Measurements from ENCODE around the gene HID1. TPM values are rescaled to one million over a fixed set of nuclear protein-coding genes. Genes with fewer than 3 reads are reported as not detected.
A peak's percentile ranks its signal among the peaks of the same experiment; 100 is the strongest.

Gene HID1
- total RNA-seq, 1 donor from 2014 or later, result 3.5 TPM

- Histone ChIP-seq H3F3A (ENCODE audit: low read depth) (no peaks in the 10 kb centered on the region), H4K20me1 (ENCODE audit: low read depth) (peaks cover 18% of the 10 kb centered on the region), H3K9me3 (ENCODE audit: low read depth) (no peaks in the 10 kb centered on the region), H3K27me3 (peaks cover 99% of the 10 kb centered on the region), H3K4me1 (peaks cover 5% of the 10 kb centered on the region), H3K9ac (no peak overlapping the region), H3K4me3 (no peak overlapping the region), H3K27ac (no peak overlapping the region), H3K36me3 (no peaks in the 10 kb centered on the region), H3K4me2 (no peak overlapping the region), H2AFZ (replicated peaks) (no peak overlapping the region), H3K79me2 (ENCODE audit: low read depth) (no peaks in the 10 kb centered on the region)
- Mint-ChIP-seq H3K4me1 (peaks cover 2% of the 10 kb centered on the region), H3K36me3 (no peaks in the 10 kb centered on the region), H3K27me3 (ENCODE audit: insufficient read depth, low read depth) (peaks cover 71% of the 10 kb centered on the region), H3K4me3 (peak overlapping the region; percentile 28), H3K27ac (no peak overlapping the region), H3K9me3 (no peaks in the 10 kb centered on the region)
- DNase-seq (ENCODE audit: low spot score), result no peak
- no peak for TF ChIP-seq EZH2 (IDR thresholded peaks at IDR 0.05)
- no peak for TF ChIP-seq CTCF (IDR thresholded peaks at IDR 0.05)
- TF ChIP-seq EZH2phosphoT487 (IDR thresholded peaks at IDR 0.05), result no peak
Measured at GRCh38 chr17:74930535-74931036, 42.0 kb downstream of the HID1 start.

- peaks cover 70% of the 10 kb centered on the region for H3K27me3 Mint-ChIP-seq (ENCODE audit: insufficient read depth, low read depth)
- DNase-seq (ENCODE audit: low spot score), result no peak
Measured at GRCh38 chr17:74928786-74929185, 43.8 kb downstream of the HID1 start.

GRCh38 chr17:74925242-74925641 lies 47.3 kb downstream of the HID1 start:
- no peak overlapping the region for H3K27ac Mint-ChIP-seq
- Histone ChIP-seq H4K20me1 (ENCODE audit: low read depth) (peaks cover 3% of the 10 kb centered on the region), H2AFZ (replicated peaks) (no peak overlapping the region), H3K27me3 (peaks cover 90% of the 10 kb centered on the region), H3K9me3 (ENCODE audit: low read depth) (no peaks in the 10 kb centered on the region), H3F3A (ENCODE audit: low read depth) (no peaks in the 10 kb centered on the region), H3K27ac (no peak overlapping the region), H3K4me3 (no peak overlapping the region), H3K9ac (no peak overlapping the region), H3K4me1 (peaks cover 21% of the 10 kb centered on the region), H3K4me2 (no peak overlapping the region), H3K36me3 (no peaks in the 10 kb centered on the region), H3K79me2 (ENCODE audit: low read depth) (no peaks in the 10 kb centered on the region)
- no peak for DNase-seq (ENCODE audit: low spot score)
- TF ChIP-seq CTCF (IDR thresholded peaks at IDR 0.05) (no peak), EZH2phosphoT487 (IDR thresholded peaks at IDR 0.05) (no peak), EZH2 (IDR thresholded peaks at IDR 0.05) (no peak)
- peak overlapping the region; percentile 48 for H3K4me3 Mint-ChIP-seq
- H3K27me3 Mint-ChIP-seq (ENCODE audit: insufficient read depth, low read depth), result peaks cover 56% of the 10 kb centered on the region
- H3K9me3 Mint-ChIP-seq, result no peaks in the 10 kb centered on the region
- no peaks in the 10 kb centered on the region for H3K36me3 Mint-ChIP-seq
- H3K4me1 Mint-ChIP-seq, result peaks cover 8% of the 10 kb centered on the region

More at GRCh38 chr17:74928786-74929185, 43.8 kb downstream of the HID1 start:
- peaks cover 99% of the 10 kb centered on the region for H3K27me3 ChIP-seq
- H3K4me2 ChIP-seq, result no peak overlapping the region
- no peak overlapping the region for H2AFZ ChIP-seq (replicated peaks)
- no peaks in the 10 kb centered on the region for H3K79me2 ChIP-seq (ENCODE audit: low read depth)
- H3K27ac Mint-ChIP-seq, result no peak overlapping the region
- H3K9me3 Mint-ChIP-seq, result no peaks in the 10 kb centered on the region
- peaks cover 9% of the 10 kb centered on the region for H3K4me1 ChIP-seq
- H3K9ac ChIP-seq, result no peak overlapping the region
- TF ChIP-seq CTCF (IDR thresholded peaks at IDR 0.05) (no peak), EZH2 (IDR thresholded peaks at IDR 0.05) (no peak), EZH2phosphoT487 (IDR thresholded peaks at IDR 0.05) (no peak)
- no peaks in the 10 kb centered on the region for H3K36me3 Mint-ChIP-seq
- H3K27ac ChIP-seq, result no peak overlapping the region
- H3K9me3 ChIP-seq (ENCODE audit: low read depth), result no peaks in the 10 kb centered on the region
- H3K36me3 ChIP-seq, result no peaks in the 10 kb centered on the region
- H3K4me1 Mint-ChIP-seq, result peaks cover 2% of the 10 kb centered on the region
- H4K20me1 ChIP-seq (ENCODE audit: low read depth), result peaks cover 9% of the 10 kb centered on the region
- no peak overlapping the region for H3K4me3 ChIP-seq
- H3K4me3 Mint-ChIP-seq, result no peak overlapping the region
- no peaks in the 10 kb centered on the region for H3F3A ChIP-seq (ENCODE audit: low read depth)
